ENCODE data around the gene KRTAP4-12. TPM values are rescaled to one million over a fixed set of nuclear protein-coding genes. Genes with fewer than 3 reads are reported as not detected.
"Not testable (repeated sequence)": the region's sequence is repeated elsewhere in the genome, so short reads cannot be mapped to it uniquely, and the experiment has no call there.

The KRTAP4-12 gene
- total RNA-seq, 1 donor from 2014 or later = not detected

DNA sequence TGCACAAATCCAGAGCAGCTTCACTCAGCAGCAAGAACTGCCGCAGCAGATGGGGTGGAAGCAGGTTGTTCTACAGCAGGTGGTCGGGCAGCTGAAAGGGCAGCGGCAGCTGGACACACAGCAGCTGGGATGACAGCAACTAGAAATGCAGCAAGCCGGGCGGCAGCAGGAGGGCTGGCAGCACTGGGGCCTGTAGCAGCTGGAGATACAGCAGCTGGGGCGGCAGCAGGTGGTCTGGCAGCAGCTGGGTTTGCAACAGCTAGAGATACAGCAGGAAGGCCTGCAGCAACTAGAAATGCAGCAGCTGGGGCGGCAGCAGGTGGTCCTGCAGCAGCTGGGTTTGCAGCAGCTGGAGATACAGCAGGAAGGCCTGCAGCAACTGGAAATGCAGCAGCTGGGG is 43.6 kb upstream of the KRTAP4-12 start:
- H3K27ac ChIP-seq (ENCODE audit: low read depth, low read length) = no peak overlapping the region
- Mint-ChIP-seq H3K4me1 (ENCODE audit: low read depth, unreplicated experiment) (no peaks in the 10 kb centered on the region), H3K36me3 (ENCODE audit: low read depth, unreplicated experiment) (peaks cover 2% of the 10 kb centered on the region), H3K9me3 (ENCODE audit: unreplicated experiment) (peaks cover 2% of the 10 kb centered on the region), H3K27ac (ENCODE audit: unreplicated experiment) (no peak overlapping the region), H3K27me3 (ENCODE audit: low read depth, unreplicated experiment) (peaks cover 7% of the 10 kb centered on the region), H3K4me3 (ENCODE audit: unreplicated experiment) (no peak overlapping the region)
- DNase-seq (ENCODE audit: low read depth) = no peak
- H3K27me3 ChIP-seq (ENCODE audit: insufficient read depth, low read length) = no peaks in the 10 kb centered on the region
- no peak overlapping the region for H3K4me2 ChIP-seq (ENCODE audit: low read length)
- H3K79me2 ChIP-seq (ENCODE audit: insufficient read depth, low read length) = no peaks in the 10 kb centered on the region
- H3K4me1 ChIP-seq (ENCODE audit: insufficient read depth, low read length) = no peaks in the 10 kb centered on the region
- no peaks in the 10 kb centered on the region for H4K20me1 ChIP-seq (ENCODE audit: insufficient read depth, low read length)
- no peaks in the 10 kb centered on the region for H3K36me3 ChIP-seq (ENCODE audit: insufficient read depth, low read length)
- no peak overlapping the region for H2AFZ ChIP-seq (ENCODE audit: low read depth, low read length)
- TF ChIP-seq, protein P1, sequence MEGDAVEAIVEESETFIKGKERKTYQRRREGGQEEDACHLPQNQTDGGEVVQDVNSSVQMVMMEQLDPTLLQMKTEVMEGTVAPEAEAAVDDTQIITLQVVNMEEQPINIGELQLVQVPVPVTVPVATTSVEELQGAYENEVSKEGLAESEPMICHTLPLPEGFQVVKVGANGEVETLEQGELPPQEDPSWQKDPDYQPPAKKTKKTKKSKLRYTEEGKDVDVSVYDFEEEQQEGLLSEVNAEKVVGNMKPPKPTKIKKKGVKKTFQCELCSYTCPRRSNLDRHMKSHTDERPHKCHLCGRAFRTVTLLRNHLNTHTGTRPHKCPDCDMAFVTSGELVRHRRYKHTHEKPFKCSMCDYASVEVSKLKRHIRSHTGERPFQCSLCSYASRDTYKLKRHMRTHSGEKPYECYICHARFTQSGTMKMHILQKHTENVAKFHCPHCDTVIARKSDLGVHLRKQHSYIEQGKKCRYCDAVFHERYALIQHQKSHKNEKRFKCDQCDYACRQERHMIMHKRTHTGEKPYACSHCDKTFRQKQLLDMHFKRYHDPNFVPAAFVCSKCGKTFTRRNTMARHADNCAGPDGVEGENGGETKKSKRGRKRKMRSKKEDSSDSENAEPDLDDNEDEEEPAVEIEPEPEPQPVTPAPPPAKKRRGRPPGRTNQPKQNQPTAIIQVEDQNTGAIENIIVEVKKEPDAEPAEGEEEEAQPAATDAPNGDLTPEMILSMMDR (IDR thresholded peaks at IDR 0.05; ENCODE audit: insufficient read depth, low read depth, low read length) = no peak
- no peak for TF ChIP-seq EZH2 (IDR thresholded peaks at IDR 0.05; ENCODE audit: insufficient read depth, low read length)
- FAIRE-seq = no peak
- no peaks in the 10 kb centered on the region for H3K9me3 ChIP-seq (ENCODE audit: insufficient read depth, low read depth, low read length)
- H3K4me3 ChIP-seq (ENCODE audit: insufficient read depth, low read depth, low read length) = no peak overlapping the region
- H3K9ac ChIP-seq (ENCODE audit: low read length) = no peak overlapping the region

DNA sequence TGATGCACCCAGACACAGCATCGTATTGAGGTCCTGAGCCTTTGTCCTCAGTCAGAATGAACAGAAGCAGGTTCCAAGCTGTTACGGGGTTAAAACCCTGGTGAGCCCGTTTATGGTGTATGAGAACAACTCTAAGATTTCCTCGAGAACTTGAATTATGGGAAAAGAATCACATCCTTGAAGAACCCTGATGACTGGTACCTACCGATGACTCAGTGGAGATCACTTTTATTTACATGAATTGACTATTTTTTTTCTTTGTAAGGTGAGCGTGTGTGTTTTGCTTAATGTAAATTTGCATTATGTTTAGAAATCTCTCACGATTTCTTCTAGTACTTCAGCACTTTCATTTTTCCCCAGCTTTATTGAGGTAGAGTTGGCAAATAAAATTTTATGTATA is 39.8 kb upstream of the KRTAP4-12 start:
- Histone ChIP-seq H3K9me3 (ENCODE audit: insufficient read depth, low read depth, low read length) (no peaks in the 10 kb centered on the region), H3K27me3 (ENCODE audit: insufficient read depth, low read length) (no peaks in the 10 kb centered on the region), H4K20me1 (ENCODE audit: insufficient read depth, low read length) (no peaks in the 10 kb centered on the region), H3K4me3 (ENCODE audit: insufficient read depth, low read depth, low read length) (no peak overlapping the region), H3K4me1 (ENCODE audit: insufficient read depth, low read length) (no peaks in the 10 kb centered on the region), H2AFZ (ENCODE audit: low read depth, low read length) (no peak overlapping the region), H3K79me2 (ENCODE audit: insufficient read depth, low read length) (no peaks in the 10 kb centered on the region), H3K36me3 (ENCODE audit: insufficient read depth, low read length) (no peaks in the 10 kb centered on the region), H3K4me2 (ENCODE audit: low read length) (no peak overlapping the region), H3K27ac (ENCODE audit: low read depth, low read length) (no peak overlapping the region), H3K9ac (ENCODE audit: low read length) (no peak overlapping the region)
- Mint-ChIP-seq H3K4me1 (ENCODE audit: low read depth, unreplicated experiment) (no peaks in the 10 kb centered on the region), H3K4me3 (ENCODE audit: unreplicated experiment) (no peak overlapping the region), H3K36me3 (ENCODE audit: low read depth, unreplicated experiment) (peaks cover 2% of the 10 kb centered on the region), H3K27ac (ENCODE audit: unreplicated experiment) (no peak overlapping the region), H3K27me3 (ENCODE audit: low read depth, unreplicated experiment) (peaks cover 9% of the 10 kb centered on the region), H3K9me3 (ENCODE audit: unreplicated experiment) (peaks cover 2% of the 10 kb centered on the region)
- FAIRE-seq (no peak), DNase-seq (ENCODE audit: low read depth) (no peak)
- TF ChIP-seq, protein P1 (IDR thresholded peaks at IDR 0.05; ENCODE audit: insufficient read depth, low read depth, low read length) = no peak
- no peak for TF ChIP-seq EZH2 (IDR thresholded peaks at IDR 0.05; ENCODE audit: insufficient read depth, low read length)

DNA sequence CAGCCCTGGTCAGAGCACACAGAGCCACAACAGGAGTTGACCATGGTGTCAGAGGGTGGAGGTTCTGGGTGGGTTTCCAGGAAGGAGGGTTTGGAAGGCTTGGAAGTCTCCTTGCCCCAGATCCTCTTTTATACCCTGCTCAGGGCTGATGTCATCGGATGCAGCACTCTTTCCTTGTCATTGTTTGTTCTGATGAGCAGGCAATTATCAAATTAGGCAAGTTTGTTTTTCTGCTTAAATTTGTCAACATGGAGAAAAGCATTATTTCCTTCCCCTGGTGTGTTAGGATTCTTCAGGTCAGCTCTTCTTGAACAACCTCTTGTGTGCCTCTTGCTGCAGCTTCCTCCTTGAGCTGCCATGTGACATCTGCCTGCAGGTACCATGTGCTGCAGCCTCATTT is 36.7 kb upstream of the KRTAP4-12 start, which contains the start of gene KRTAP4-4:
Gene KRTAP4-4 (minus strand): TSS at position 101 of the 400 bp plus-strand sequence. CDS start 57 bp downstream, at position 44.
- no peaks in the 10 kb centered on the region for H3K36me3 Mint-ChIP-seq (ENCODE audit: low read depth, unreplicated experiment)
- DNase-seq (ENCODE audit: low read depth) (no peak), FAIRE-seq (no peak)
- Histone ChIP-seq H3K4me1 (ENCODE audit: insufficient read depth, low read length) (no peaks in the 10 kb centered on the region), H3K27me3 (ENCODE audit: insufficient read depth, low read length) (no peaks in the 10 kb centered on the region), H3K9me3 (ENCODE audit: insufficient read depth, low read depth, low read length) (no peaks in the 10 kb centered on the region), H3K9ac (ENCODE audit: low read length) (no peak within 1 kb of the TSS), H3K27ac (ENCODE audit: low read depth, low read length) (no peak within 1 kb of the TSS), H2AFZ (ENCODE audit: low read depth, low read length) (no peak within 1 kb of the TSS), H4K20me1 (ENCODE audit: insufficient read depth, low read length) (no peaks in the 10 kb centered on the region), H3K4me2 (ENCODE audit: low read length) (no peak within 1 kb of the TSS), H3K79me2 (ENCODE audit: insufficient read depth, low read length) (no peaks in the 10 kb centered on the region), H3K4me3 (ENCODE audit: insufficient read depth, low read depth, low read length) (no peak within 1 kb of the TSS), H3K36me3 (ENCODE audit: insufficient read depth, low read length) (no peaks in the 10 kb centered on the region)
- TF ChIP-seq, protein P1 (IDR thresholded peaks at IDR 0.05; ENCODE audit: insufficient read depth, low read depth, low read length) = no peak
- no peak for TF ChIP-seq EZH2 (IDR thresholded peaks at IDR 0.05; ENCODE audit: insufficient read depth, low read length)
- no peak within 1 kb of the TSS for H3K4me3 Mint-ChIP-seq (ENCODE audit: unreplicated experiment)
- no peaks in the 10 kb centered on the region for H3K4me1 Mint-ChIP-seq (ENCODE audit: low read depth, unreplicated experiment)
- H3K27me3 Mint-ChIP-seq (ENCODE audit: low read depth, unreplicated experiment) = peaks cover 6% of the 10 kb centered on the region
- H3K27ac Mint-ChIP-seq (ENCODE audit: unreplicated experiment) = no peak within 1 kb of the TSS
- H3K9me3 Mint-ChIP-seq (ENCODE audit: unreplicated experiment) = peaks cover 2% of the 10 kb centered on the region

DNA sequence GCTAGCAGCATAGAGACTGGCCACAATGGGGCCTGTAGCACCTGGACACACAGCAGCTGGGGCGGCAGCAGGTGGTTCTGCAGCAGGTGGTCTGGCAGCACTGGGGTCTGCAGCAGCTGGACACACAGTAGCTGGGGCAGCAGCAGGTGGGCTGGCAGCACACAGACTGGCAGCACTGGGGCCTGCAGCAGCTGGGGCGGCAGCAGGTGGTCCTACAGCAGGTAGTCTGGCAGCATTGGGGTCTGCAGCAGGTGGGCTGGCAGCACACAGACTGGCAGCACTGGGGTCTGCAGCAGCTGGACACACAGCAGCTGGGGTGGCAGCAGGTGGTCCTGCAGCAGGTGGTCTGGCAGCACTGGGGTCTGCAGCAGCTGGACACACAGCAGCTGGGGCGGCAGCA is 36.2 kb upstream of the KRTAP4-12 start:
- not testable (repeated sequence) for FAIRE-seq; H3K27me3 Mint-ChIP-seq (ENCODE audit: low read depth, unreplicated experiment); H3K4me1 Mint-ChIP-seq (ENCODE audit: low read depth, unreplicated experiment)

More for the DNA sequence above, 36.2 kb upstream of the KRTAP4-12 start:
- not testable (repeated sequence) for H3K79me2 ChIP-seq (ENCODE audit: insufficient read depth, low read length); H3K9ac ChIP-seq (ENCODE audit: low read length); H2AFZ ChIP-seq (ENCODE audit: low read depth, low read length); DNase-seq (ENCODE audit: low read depth); H3K4me3 ChIP-seq (ENCODE audit: insufficient read depth, low read depth, low read length); H3K27ac Mint-ChIP-seq (ENCODE audit: unreplicated experiment); H3K4me2 ChIP-seq (ENCODE audit: low read length); H3K9me3 ChIP-seq (ENCODE audit: insufficient read depth, low read depth, low read length); H3K9me3 Mint-ChIP-seq (ENCODE audit: unreplicated experiment); H3K36me3 Mint-ChIP-seq (ENCODE audit: low read depth, unreplicated experiment); H3K4me3 Mint-ChIP-seq (ENCODE audit: unreplicated experiment); H3K36me3 ChIP-seq (ENCODE audit: insufficient read depth, low read length); H4K20me1 ChIP-seq (ENCODE audit: insufficient read depth, low read length); H3K4me1 ChIP-seq (ENCODE audit: insufficient read depth, low read length); H3K27ac ChIP-seq (ENCODE audit: low read depth, low read length); H3K27me3 ChIP-seq (ENCODE audit: insufficient read depth, low read length)

Data from astrocyte (in vitro differentiated cells and primary cell).